Naive B cell (primary cell): Measurements from ENCODE around the gene MC3R. TPM values are rescaled to one million over a fixed set of nuclear protein-coding genes. Genes with fewer than 3 reads are reported as not detected.

ENCODE experiments used
- ATAC-seq, 2 donors: fragments of 150-1000 bp; cut with Tn5 transposase; 2 replicates each; pipeline ENCODE4 v1.10.0; 2021; ENCODE audit warnings: low read depth in 2 of 2, mild to moderate bottlenecking in 2 of 2, moderate library complexity in 2 of 2
- DNase-seq: peaks from one replicate; pipeline ENCODE4 v3.0.0; 2022
- H3K27ac Mint-ChIP-seq, 6 donors: one replicate each; pipeline ENCODE4 v1.8.0; 2020 to 2022; ENCODE audit warnings: mild to moderate bottlenecking in 6 of 6, mixed read lengths in 6 of 6, moderate library complexity in 5 of 6, inconsistent platforms in 2 of 6
- H3K27me3 Mint-ChIP-seq, 3 donors: one replicate each; pipeline ENCODE4 v1.8.0; 2021 to 2022; ENCODE audit warnings: mixed read lengths in 3 of 3, mild to moderate bottlenecking in 1 of 3
- H3K36me3 Mint-ChIP-seq, 2 donors: one replicate each; pipeline ENCODE4 v1.8.0; 2020 to 2022; ENCODE audit warnings: mixed read lengths in 2 of 2, inconsistent platforms in 1 of 2, mild to moderate bottlenecking in 1 of 2
- H3K4me1 Mint-ChIP-seq, 3 donors: one replicate each; pipeline ENCODE4 v1.8.0; 2020 to 2022; ENCODE audit warnings: mixed read lengths in 3 of 3, inconsistent platforms in 1 of 3, mild to moderate bottlenecking in 1 of 3, moderate library complexity in 1 of 3
- H3K4me3 Mint-ChIP-seq, 8 donors: one replicate each; pipeline ENCODE4 v1.8.0; 2020 to 2022; ENCODE audit warnings: mild to moderate bottlenecking in 8 of 8, mixed read lengths in 8 of 8, moderate library complexity in 8 of 8, inconsistent platforms in 2 of 8
- H3K9me3 Mint-ChIP-seq, 7 donors: one replicate each; pipeline ENCODE4 v1.8.0; 2020 to 2022; ENCODE audit warnings: mixed read lengths in 7 of 7, mild to moderate bottlenecking in 5 of 7, inconsistent platforms in 2 of 7, moderate library complexity in 1 of 7
- polyA plus RNA-seq, 6 donors: library from polyadenylated mRNA; unstranded; fragments of 300-500 nt; fragmentation: Illumina TruSeq; gene quantifications; one replicate each; pipeline ENCODE4 v1.2.3, GENCODE V29; 2021; ENCODE audit warnings: low read depth in 6 of 6

The MC3R gene
- polyA plus RNA-seq, 6 donors from 2014 or later, result not detected

GRCh38 chr20:56271974-56272373 is 23.4 kb downstream of the MC3R start:
- no peak overlapping the region for H3K4me3 Mint-ChIP-seq

GRCh38 chr20:56273491-56273890 is 25.0 kb downstream of the MC3R start:
- no peaks in the 10 kb centered on the region for H3K36me3 Mint-ChIP-seq
- no peak overlapping the region for H3K4me3 Mint-ChIP-seq
- H3K27me3 Mint-ChIP-seq, result peaks cover 9 to 14% (median 13%) of the 10 kb centered on the region in 3 donors
- ATAC-seq (no peak), DNase-seq (no peak)
- no peaks in the 10 kb centered on the region for H3K4me1 Mint-ChIP-seq
- H3K27ac Mint-ChIP-seq, result no peak overlapping the region
- peaks cover 0 to 31% (median 6%) of the 10 kb centered on the region in 7 donors for H3K9me3 Mint-ChIP-seq

More at GRCh38 chr20:56271974-56272373, 23.4 kb downstream of the MC3R start:
- Mint-ChIP-seq H3K4me1 (no peaks in the 10 kb centered on the region), H3K9me3 (peaks cover 0 to 26% (median 6%) of the 10 kb centered on the region in 7 donors), H3K36me3 (no peaks in the 10 kb centered on the region), H3K27me3 (peaks cover 8 to 14% (median 10%) of the 10 kb centered on the region in 3 donors), H3K27ac (no peak overlapping the region)
- ATAC-seq, result no peak
- DNase-seq, result no peak

DNA sequence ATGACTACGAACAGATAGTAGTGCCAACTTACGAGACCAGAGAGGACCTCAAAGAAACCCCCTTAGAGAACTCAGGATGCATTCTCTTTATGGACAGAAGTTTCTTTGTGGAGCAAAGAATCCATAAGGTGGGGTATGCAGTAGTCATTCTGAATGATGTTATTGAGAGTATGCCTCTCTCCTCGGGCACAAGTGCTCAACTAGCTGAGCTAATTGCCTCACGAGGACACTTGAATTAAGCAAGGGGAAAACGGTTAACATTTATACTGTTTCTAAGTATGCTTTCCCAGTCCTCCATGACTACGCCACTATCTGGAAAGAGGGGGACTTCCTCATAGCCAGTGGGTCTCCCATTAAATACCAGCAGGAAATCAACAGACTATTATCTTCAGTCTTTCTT is 25.6 kb downstream of the MC3R start:
- ATAC-seq (no peak), DNase-seq (no peak)
- H3K9me3 Mint-ChIP-seq, result peaks cover 0 to 31% (median 6%) of the 10 kb centered on the region in 7 donors
- H3K36me3 Mint-ChIP-seq, result no peaks in the 10 kb centered on the region
- H3K4me3 Mint-ChIP-seq, result no peak overlapping the region
- peaks cover 4 to 10% (median 8%) of the 10 kb centered on the region in 3 donors for H3K27me3 Mint-ChIP-seq
- no peaks in the 10 kb centered on the region for H3K4me1 Mint-ChIP-seq
- no peak overlapping the region for H3K27ac Mint-ChIP-seq

GRCh38 chr20:56278196-56278595 is 29.7 kb downstream of the MC3R start:
- peaks cover 0 to 8% (median 4%) of the 10 kb centered on the region in 3 donors for H3K27me3 Mint-ChIP-seq
- no peaks in the 10 kb centered on the region for H3K36me3 Mint-ChIP-seq
- no peak overlapping the region for H3K4me3 Mint-ChIP-seq
- H3K4me1 Mint-ChIP-seq, result no peaks in the 10 kb centered on the region
- ATAC-seq, result no peak
- DNase-seq, result no peak
- H3K9me3 Mint-ChIP-seq, result peaks cover 0 to 31% (median 6%) of the 10 kb centered on the region in 7 donors
- no peak overlapping the region for H3K27ac Mint-ChIP-seq

- peaks cover 0 to 8% (median 0%) of the 10 kb centered on the region in 3 donors for H3K27me3 Mint-ChIP-seq
- H3K36me3 Mint-ChIP-seq, result no peaks in the 10 kb centered on the region
- H3K4me1 Mint-ChIP-seq, result no peaks in the 10 kb centered on the region
- DNase-seq, result no peak
- no peak overlapping the region for H3K4me3 Mint-ChIP-seq
- no peak overlapping the region for H3K27ac Mint-ChIP-seq
- H3K9me3 Mint-ChIP-seq, result no peaks in the 10 kb centered on the region
- no peak for ATAC-seq
These were observed 37.0 kb downstream of the MC3R start for GRCh38 chr20:56285496-56285895.

- peaks cover 0 to 22% (median 17%) of the 10 kb centered on the region in 3 donors for H3K27me3 Mint-ChIP-seq
- no peak overlapping the region for H3K4me3 Mint-ChIP-seq
- no peak for DNase-seq
- ATAC-seq, result no peak
- H3K27ac Mint-ChIP-seq, result no peak overlapping the region
- no peaks in the 10 kb centered on the region for H3K36me3 Mint-ChIP-seq
- H3K4me1 Mint-ChIP-seq, result no peaks in the 10 kb centered on the region
- peaks cover 0 to 2% (median 0%) of the 10 kb centered on the region in 7 donors for H3K9me3 Mint-ChIP-seq
These were observed 41.1 kb downstream of the MC3R start for GRCh38 chr20:56289652-56290051.

DNA sequence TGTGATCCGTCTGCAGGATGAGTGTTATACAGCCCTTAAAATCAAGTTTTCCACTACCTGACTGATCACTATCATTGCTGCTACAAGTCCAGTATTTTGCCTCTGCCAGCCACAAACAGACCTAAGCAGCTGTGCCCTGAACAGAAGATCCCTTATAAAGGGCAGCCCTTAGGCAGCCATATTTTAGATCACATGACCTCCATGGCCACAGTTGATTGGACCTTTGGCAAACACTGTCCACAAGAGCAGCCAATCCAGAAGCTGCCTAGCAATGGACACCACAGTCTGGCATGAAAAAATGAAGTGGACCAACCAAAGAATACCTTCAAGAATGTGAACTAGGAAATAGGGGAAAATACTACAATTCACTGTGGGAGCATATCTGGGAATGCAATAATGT is 50.8 kb downstream of the MC3R start:
- ATAC-seq (no peak), DNase-seq (no peak)
- H3K27ac Mint-ChIP-seq, result no peak overlapping the region
- peaks cover 0 to 37% (median 20%) of the 10 kb centered on the region in 3 donors for H3K27me3 Mint-ChIP-seq
- H3K9me3 Mint-ChIP-seq, result peaks cover 0 to 6% (median 0%) of the 10 kb centered on the region in 7 donors
- H3K4me1 Mint-ChIP-seq, result no peaks in the 10 kb centered on the region
- no peak overlapping the region for H3K4me3 Mint-ChIP-seq
- no peaks in the 10 kb centered on the region for H3K36me3 Mint-ChIP-seq

Other genes with a start within 250 kb of the MC3R start
- gene CBLN4, start 243.2 kb upstream of the MC3R start, polyA plus RNA-seq, result not detected
- gene FAM210B, start 110.2 kb downstream of the MC3R start, polyA plus RNA-seq, result 10 to 100 TPM; 10.5 to 25.6 (median 13.6) TPM
- gene AURKA, start 143.5 kb downstream of the MC3R start, polyA plus RNA-seq, result 1 to 10 TPM in 2 of 6 donors, under 1 TPM in 3, not detected in 1; 0.13 to 1.6 (median 0.96) TPM
- gene CSTF1, start 143.9 kb downstream of the MC3R start, polyA plus RNA-seq, result 10 to 100 TPM; 23.6 to 38.0 (median 26.5) TPM
- under 1 TPM in 4 of 6 donors, not detected in 2; 0.20 to 0.46 (median 0.28) TPM for gene CASS4, start 163.5 kb downstream of the MC3R start, polyA plus RNA-seq
- gene RTF2, start 219.9 kb downstream of the MC3R start, polyA plus RNA-seq, result 100 to 1,000 TPM; 130 to 152 (median 141) TPM